ENCODE results near the gene RGS7. TPM values are rescaled to one million over a fixed set of nuclear protein-coding genes. Genes with fewer than 3 reads are reported as not detected.
A peak's percentile ranks its signal among the peaks of the same experiment; 100 is the strongest.

RGS7 gene
- polyA plus RNA-seq, 6 donors from 2014 or later: 0.29 to 2.9 (median 1.5) TPM

DNA sequence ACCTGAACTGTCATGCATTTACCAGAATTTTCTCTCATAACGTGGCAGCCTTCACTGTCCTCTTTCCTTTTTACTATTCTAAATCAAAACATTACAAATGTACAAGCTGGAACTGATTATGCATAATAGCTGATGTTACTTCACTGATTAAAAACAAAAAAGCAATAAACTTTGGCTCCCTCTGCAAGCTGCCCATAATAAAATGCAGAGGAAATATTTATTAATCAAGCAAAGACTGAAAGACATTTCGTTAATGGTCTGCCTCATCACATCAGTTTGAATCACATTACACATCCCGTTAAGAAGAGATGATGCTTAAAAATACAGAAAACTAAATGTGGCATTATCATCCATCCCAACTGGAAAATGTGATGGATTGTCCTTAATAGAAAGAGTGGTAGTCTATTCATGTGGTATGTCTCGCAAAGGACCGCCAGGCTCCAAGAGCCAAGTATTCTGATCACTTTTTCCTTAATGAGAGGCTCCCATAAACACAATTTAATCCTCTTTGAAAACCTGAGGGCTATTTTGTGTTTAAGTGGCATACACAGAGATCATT, 225.3 kb downstream of the RGS7 start:
- Mint-ChIP-seq H3K27ac (no peak overlapping the region), H3K36me3 (no peaks in the 10 kb centered on the region), H3K4me3 (no peak overlapping the region), H3K9me3 (peaks cover 0 to 7% (median 0%) of the 10 kb centered on the region in 7 donors), H3K27me3 (no peaks in the 10 kb centered on the region), H3K4me1 (no peaks in the 10 kb centered on the region)
- ATAC-seq (ENCODE audit: low read depth in 2 of 2) (no peak), DNase-seq (no peak)

DNA sequence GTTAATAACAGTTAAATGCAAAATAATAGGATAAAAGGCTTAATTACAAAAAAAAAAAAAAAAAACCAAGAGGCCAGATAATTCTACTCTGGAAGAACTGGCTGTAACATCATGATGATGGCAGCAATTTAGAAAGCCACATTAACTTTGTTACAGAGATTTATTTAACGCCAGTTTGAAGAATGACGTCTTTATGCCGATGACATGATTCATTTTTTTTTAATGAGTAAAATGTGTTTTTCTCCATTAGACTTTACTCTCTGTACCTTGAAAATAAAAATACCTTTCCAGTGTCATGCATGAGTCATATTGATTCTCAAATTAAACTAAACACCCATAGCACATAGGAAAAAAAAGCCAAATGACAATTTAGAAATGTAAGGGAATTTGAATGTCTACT, 226.1 kb downstream of the RGS7 start:
- no peak overlapping the region for H3K4me3 Mint-ChIP-seq
- DNase-seq (no peak), ATAC-seq (ENCODE audit: low read depth in 2 of 2) (no peak)
- peaks cover 0 to 7% (median 0%) of the 10 kb centered on the region in 7 donors for H3K9me3 Mint-ChIP-seq
- H3K36me3 Mint-ChIP-seq: no peaks in the 10 kb centered on the region
- H3K4me1 Mint-ChIP-seq: no peaks in the 10 kb centered on the region
- H3K27ac Mint-ChIP-seq: no peak overlapping the region
- no peaks in the 10 kb centered on the region for H3K27me3 Mint-ChIP-seq

DNA sequence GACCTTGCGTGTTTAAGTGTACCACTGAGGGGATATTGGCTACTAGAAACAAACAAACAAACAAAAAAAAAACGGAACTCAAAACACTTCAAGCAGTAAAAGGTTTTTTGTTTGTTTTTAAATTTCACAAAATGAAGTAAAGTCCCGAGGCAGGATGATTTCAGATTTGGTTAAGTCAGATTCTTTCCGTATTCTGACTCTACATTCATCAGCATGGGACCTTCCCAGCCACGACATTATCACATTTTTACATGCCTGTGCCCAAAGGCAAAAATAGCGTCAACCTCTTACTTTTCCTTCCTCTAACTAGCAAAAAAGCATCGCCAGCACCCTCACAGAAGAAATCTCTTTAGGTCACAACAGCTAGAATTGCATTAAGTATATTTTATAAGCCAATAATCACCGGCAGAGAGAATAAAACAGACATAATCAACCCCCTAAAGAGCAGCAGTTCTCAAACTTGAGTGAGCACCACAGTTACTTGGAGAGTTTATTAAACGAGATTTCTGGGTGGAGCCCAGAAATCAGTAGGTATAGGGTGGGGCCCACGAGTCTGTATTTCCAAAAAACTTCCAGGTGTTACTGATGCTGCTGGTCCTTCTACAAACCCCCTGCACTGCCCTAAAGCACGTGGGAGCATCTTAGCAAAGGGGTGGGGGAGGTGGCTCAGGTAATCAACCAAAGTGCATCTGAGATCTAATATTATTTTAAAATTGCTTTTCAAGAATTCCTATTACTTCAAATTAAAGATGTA, 227.6 kb downstream of the RGS7 start:
- Mint-ChIP-seq H3K27me3 (no peaks in the 10 kb centered on the region), H3K27ac (no peak overlapping the region), H3K4me3 (no peak overlapping the region), H3K4me1 (no peaks in the 10 kb centered on the region), H3K36me3 (no peaks in the 10 kb centered on the region), H3K9me3 (peaks cover 0 to 4% (median 0%) of the 10 kb centered on the region in 7 donors)
- DNase-seq (no peak), ATAC-seq (ENCODE audit: low read depth in 2 of 2) (no peak)

DNA sequence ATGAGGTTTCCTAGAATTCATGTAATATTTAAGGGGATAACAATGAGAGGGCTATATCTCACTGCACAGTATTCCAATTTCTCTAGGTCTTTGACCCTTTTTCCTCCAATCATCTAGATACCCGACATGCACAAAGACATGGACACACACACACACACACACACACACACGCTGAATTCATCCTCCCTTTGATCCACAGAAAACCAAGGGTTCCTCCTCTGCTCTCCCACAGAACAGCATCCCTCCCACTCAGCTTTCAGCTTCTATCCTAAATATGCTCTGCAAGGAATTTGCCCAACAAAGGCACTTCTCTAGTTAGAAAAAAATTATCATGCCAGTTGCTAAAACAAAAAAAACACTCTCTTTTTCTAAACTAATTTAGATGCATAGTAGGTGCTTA, 231.7 kb downstream of the RGS7 start:
- no peaks in the 10 kb centered on the region for H3K36me3 Mint-ChIP-seq
- H3K4me3 Mint-ChIP-seq: no peak overlapping the region
- H3K9me3 Mint-ChIP-seq: peaks cover 0 to 2% (median 0%) of the 10 kb centered on the region in 7 donors
- H3K4me1 Mint-ChIP-seq: no peaks in the 10 kb centered on the region
- H3K27ac Mint-ChIP-seq: peak overlapping the region in 1 of 6 donors; percentile 61
- ATAC-seq (ENCODE audit: low read depth in 2 of 2) (no peak), DNase-seq (no peak)
- H3K27me3 Mint-ChIP-seq: no peaks in the 10 kb centered on the region

DNA sequence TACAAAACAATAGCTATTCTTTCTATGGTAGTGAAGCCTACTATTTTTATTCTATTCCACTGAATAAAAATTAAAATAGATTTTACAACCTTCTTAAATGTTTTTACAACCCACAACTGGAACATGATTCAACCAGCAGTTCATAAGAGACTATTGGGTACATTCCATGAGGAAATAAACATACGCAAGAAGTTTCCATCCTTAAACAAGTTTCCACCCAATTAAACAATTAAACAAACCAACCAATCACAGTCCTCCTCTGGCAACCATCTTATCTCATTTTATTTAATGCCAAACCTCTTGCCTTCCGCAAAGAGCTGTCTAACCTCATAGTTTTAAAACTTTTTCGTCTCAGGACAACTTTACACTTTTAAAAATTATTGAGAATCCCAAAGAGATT, 239.0 kb downstream of the RGS7 start:
- no peak for DNase-seq
- ATAC-seq (ENCODE audit: low read depth in 2 of 2): no peak
- H3K4me1 Mint-ChIP-seq: no peaks in the 10 kb centered on the region
- peaks cover 0 to 2% (median 0%) of the 10 kb centered on the region in 7 donors for H3K9me3 Mint-ChIP-seq
- H3K4me3 Mint-ChIP-seq: no peak overlapping the region
- H3K27me3 Mint-ChIP-seq: no peaks in the 10 kb centered on the region
- no peak overlapping the region for H3K27ac Mint-ChIP-seq
- H3K36me3 Mint-ChIP-seq: no peaks in the 10 kb centered on the region

DNA sequence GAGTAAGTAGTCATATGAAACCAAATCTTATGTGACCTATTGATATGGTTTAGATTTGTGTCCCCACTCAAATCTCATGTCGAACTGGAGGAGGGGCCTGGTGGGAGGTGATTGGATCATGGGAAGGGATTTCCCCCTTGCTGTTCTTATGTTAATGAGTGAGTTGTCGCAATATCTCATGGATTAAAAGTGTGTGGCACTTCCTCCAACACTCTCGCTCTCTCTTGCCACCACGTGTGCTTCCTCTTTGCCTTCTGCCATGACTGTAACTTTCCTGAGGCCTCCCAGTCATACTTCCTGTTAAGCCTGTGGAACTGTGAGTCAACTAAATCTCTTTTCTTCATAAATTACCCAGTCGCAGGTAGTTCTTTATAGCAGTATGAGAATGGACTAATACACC, 241.2 kb downstream of the RGS7 start:
- Mint-ChIP-seq H3K36me3 (no peaks in the 10 kb centered on the region), H3K9me3 (peaks cover 0 to 2% (median 0%) of the 10 kb centered on the region in 7 donors), H3K4me3 (no peak overlapping the region), H3K4me1 (no peaks in the 10 kb centered on the region), H3K27me3 (peaks cover 0 to 6% (median 0%) of the 10 kb centered on the region in 3 donors), H3K27ac (no peak overlapping the region)
- no peak for DNase-seq
- no peak for ATAC-seq (ENCODE audit: low read depth in 2 of 2)

DNA sequence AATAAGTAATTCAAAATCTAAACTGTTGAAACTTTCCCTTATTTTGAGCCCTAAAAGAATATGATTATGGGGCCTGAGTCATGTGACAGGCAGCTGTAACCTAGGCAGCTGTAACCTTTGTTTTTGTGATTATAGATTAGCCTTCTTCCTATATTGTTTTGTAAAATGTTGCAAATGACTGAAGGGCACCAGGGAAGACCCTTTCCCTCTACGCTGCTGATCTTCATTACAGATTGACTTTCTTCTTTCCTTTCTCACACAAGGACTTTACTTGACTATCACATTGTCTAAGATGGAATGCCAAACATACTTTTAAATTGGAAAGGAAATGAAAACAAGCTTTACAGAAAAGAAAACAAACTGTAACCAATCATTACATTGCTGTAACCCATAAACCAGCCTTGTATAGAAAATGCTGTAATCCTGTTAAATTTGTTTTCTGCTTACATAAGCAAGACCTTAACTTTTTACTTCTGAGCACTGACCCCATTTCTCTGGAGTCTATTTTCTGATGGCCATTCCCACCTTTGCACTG, 242.2 kb downstream of the RGS7 start:
- no peak for ATAC-seq (ENCODE audit: low read depth in 2 of 2)
- H3K36me3 Mint-ChIP-seq: no peaks in the 10 kb centered on the region

DNA sequence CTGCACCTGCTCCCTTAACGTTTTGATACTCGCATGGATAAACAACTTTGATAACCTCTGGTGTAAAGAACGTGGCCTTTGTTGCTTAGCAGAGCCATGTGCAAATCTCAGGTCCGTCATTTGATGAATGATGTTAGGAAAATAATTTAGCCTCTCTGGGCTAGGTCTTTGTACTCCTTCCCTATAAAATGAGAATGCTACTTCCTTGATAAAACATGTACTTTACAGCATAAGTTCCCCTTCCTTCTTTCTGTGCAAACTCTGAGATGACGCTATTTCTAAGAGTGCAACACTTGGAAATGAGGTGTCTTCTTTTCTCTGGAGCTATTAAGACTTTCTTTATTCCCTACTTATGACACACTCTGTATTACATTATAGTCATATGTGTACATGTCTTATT, 243.4 kb downstream of the RGS7 start:
- ATAC-seq (ENCODE audit: low read depth in 2 of 2): no peak
- Mint-ChIP-seq H3K4me1 (no peaks in the 10 kb centered on the region), H3K9me3 (peaks cover 0 to 6% (median 2%) of the 10 kb centered on the region in 7 donors), H3K27ac (no peak overlapping the region), H3K36me3 (no peaks in the 10 kb centered on the region), H3K4me3 (no peak overlapping the region), H3K27me3 (peaks cover 0 to 6% (median 0%) of the 10 kb centered on the region in 3 donors)
- no peak for DNase-seq

More for the DNA sequence above, 242.2 kb downstream of the RGS7 start:
- no peak for DNase-seq
- H3K27ac Mint-ChIP-seq: no peak overlapping the region
- H3K4me1 Mint-ChIP-seq: no peaks in the 10 kb centered on the region
- H3K27me3 Mint-ChIP-seq: peaks cover 0 to 6% (median 0%) of the 10 kb centered on the region in 3 donors
- H3K4me3 Mint-ChIP-seq: no peak overlapping the region
- H3K9me3 Mint-ChIP-seq: peaks cover 0 to 2% (median 0%) of the 10 kb centered on the region in 7 donors

DNA sequence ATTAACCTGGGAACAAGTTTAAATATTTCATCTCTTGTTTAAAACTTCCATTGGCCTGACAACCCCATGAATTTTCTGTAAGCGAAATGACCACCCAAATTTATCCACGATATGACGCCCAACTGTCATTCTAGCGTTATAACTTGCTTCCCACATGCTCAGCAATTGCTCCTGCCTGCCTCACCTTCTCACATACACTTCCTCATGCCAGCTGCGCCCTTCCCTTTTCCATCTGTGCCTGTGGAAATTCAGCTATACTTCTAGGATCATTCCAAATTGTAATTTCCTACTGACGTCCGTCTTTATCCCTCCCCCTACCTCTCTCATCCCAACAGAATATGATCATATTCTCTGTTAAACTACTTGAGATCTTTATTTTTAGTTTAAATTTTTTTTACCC, 248.0 kb downstream of the RGS7 start:
- DNase-seq (no peak), ATAC-seq (ENCODE audit: low read depth in 2 of 2) (no peak)
- Mint-ChIP-seq H3K4me3 (no peak overlapping the region), H3K36me3 (no peaks in the 10 kb centered on the region), H3K27ac (peak overlapping the region in 1 of 6 donors; percentile 44), H3K9me3 (peaks cover 0 to 6% (median 0%) of the 10 kb centered on the region in 7 donors), H3K27me3 (peaks cover 0 to 6% (median 0%) of the 10 kb centered on the region in 3 donors), H3K4me1 (no peaks in the 10 kb centered on the region)

DNA sequence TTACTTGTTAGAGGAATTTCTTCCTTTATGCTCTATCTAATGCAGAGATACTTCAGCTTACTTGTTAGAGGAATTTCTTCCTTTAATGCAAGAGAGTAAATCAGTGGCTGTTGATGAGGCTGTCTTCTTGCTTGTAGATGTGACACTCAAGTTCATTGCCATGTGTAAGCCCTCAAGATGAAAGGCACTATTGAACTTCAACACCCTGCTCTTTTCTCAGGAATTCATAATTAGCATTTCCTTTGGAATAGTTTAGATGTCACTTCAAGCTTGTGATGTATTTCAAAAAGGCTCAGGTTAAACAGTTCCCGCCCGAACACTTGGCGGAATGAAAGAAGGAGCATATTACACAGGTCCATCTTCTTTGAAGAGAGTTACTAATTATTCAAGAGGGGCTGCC, 251.9 kb downstream of the RGS7 start:
- H3K4me1 Mint-ChIP-seq: no peaks in the 10 kb centered on the region
- H3K27me3 Mint-ChIP-seq: no peaks in the 10 kb centered on the region
- no peak for ATAC-seq (ENCODE audit: low read depth in 2 of 2)
- H3K36me3 Mint-ChIP-seq: no peaks in the 10 kb centered on the region
- H3K27ac Mint-ChIP-seq: no peak overlapping the region
- no peak for DNase-seq
- peaks cover 0 to 6% (median 0%) of the 10 kb centered on the region in 7 donors for H3K9me3 Mint-ChIP-seq
- H3K4me3 Mint-ChIP-seq: no peak overlapping the region

DNA sequence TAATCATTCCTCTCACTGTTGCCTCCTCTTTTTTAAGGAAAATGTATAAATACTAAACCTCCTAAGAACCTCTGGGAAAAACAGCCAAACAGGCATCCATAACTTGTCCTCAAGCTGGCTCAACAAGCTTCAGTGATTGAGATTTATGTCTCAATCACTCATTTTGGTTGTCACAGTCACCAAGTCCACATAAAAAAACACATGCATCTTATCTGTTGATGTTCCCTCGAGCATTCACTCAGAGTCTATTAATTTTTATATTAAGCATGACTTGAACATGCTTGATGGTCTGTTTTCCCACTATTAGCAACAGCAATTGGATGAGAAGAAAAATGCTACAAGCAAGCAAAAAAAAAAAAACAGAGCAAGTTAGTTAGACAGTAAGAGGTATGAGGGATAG, 254.3 kb downstream of the RGS7 start:
- H3K27me3 Mint-ChIP-seq: no peaks in the 10 kb centered on the region
- no peaks in the 10 kb centered on the region for H3K4me1 Mint-ChIP-seq
- H3K36me3 Mint-ChIP-seq: no peaks in the 10 kb centered on the region
- no peak for ATAC-seq (ENCODE audit: low read depth in 2 of 2)
- H3K27ac Mint-ChIP-seq: no peak overlapping the region
- no peaks in the 10 kb centered on the region for H3K9me3 Mint-ChIP-seq
- no peak for DNase-seq
- H3K4me3 Mint-ChIP-seq: no peak overlapping the region

DNA sequence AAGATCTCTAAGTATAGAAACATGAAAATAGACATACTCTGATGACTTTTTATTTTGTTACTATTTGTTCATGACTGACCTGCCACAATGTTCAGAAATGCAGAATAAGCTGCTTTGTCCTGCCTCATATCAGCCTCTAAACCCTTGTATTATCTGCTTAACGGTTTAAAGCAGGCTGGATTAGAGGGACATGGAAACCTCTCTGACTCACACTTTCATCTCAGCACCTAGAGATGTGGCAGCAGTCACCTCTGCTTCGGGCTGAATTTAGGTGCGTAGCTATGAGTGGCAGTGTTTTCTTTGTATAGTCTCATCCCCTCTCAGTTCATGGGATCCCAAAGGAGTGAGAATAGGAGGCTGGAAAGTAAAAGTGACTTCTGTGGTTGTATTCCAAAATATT, 255.4 kb downstream of the RGS7 start:
- Mint-ChIP-seq H3K27ac (no peak overlapping the region), H3K36me3 (no peaks in the 10 kb centered on the region), H3K27me3 (no peaks in the 10 kb centered on the region), H3K9me3 (peaks cover 0 to 2% (median 0%) of the 10 kb centered on the region in 7 donors), H3K4me1 (no peaks in the 10 kb centered on the region), H3K4me3 (no peak overlapping the region)
- ATAC-seq (ENCODE audit: low read depth in 2 of 2): no peak
- DNase-seq: no peak

DNA sequence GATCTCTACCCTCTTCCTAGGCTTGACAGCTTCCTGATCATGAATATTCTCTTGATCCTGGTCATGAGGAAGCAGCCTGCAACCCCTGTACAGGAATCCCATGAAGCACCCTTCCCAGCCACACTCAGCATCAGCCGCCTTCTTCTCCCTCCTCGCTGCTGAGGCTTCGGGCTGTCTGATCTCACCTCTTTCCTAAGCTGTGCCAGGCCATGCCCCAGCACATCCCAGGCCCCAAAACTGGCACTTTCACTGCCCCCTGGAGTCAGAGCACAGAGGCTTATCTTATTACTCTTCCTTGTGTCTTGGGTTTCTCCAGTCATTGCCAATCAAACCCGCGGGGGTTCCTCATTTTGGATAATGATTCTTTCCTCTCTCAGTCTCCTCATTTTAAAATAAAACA, 259.5 kb downstream of the RGS7 start:
- Mint-ChIP-seq H3K27ac (no peak overlapping the region), H3K27me3 (no peaks in the 10 kb centered on the region), H3K9me3 (peaks cover 0 to 2% (median 0%) of the 10 kb centered on the region in 7 donors), H3K4me1 (peaks cover 0 to 3% (median 0%) of the 10 kb centered on the region in 3 donors), H3K4me3 (no peak overlapping the region), H3K36me3 (no peaks in the 10 kb centered on the region)
- ATAC-seq (ENCODE audit: low read depth in 2 of 2) (no peak), DNase-seq (no peak)

DNA sequence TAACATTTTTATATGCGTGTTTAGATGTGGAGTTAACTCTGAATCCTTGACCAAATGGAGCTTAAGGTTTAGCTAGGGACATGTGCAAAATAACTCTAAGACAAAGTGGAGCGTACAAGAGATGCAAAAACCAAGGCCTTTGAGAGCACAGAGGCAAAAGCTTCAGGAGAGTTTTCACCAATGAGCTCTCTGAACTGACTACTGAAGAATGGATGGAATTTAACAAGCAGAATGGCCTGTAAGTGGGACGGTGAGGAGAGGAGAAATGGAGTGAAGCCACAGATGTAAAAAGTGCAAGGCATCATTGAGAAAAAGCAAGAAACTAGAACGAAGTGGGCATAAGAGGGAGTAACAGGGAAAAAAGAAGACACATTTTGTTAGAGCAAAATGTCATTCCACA, 260.0 kb downstream of the RGS7 start:
- ATAC-seq (ENCODE audit: low read depth in 2 of 2): no peak
- Mint-ChIP-seq H3K9me3 (peaks cover 0 to 2% (median 0%) of the 10 kb centered on the region in 7 donors), H3K27me3 (no peaks in the 10 kb centered on the region), H3K36me3 (no peaks in the 10 kb centered on the region), H3K4me1 (peaks cover 0 to 3% (median 0%) of the 10 kb centered on the region in 3 donors), H3K27ac (no peak overlapping the region), H3K4me3 (no peak overlapping the region)
- no peak for DNase-seq
